Amniotic epithelial cell (primary cell): ENCODE measurements around the gene ZNF710.
"Not testable (repeated sequence)": the region's sequence is repeated elsewhere in the genome, so short reads cannot be mapped to it uniquely, and the experiment has no call there.

Experiments
- DNase-seq: peaks from one replicate; pipeline ENCODE4 v3.0.0-alpha.2; 2010; ENCODE audit warnings: low read depth

Gene ZNF710

DNA sequence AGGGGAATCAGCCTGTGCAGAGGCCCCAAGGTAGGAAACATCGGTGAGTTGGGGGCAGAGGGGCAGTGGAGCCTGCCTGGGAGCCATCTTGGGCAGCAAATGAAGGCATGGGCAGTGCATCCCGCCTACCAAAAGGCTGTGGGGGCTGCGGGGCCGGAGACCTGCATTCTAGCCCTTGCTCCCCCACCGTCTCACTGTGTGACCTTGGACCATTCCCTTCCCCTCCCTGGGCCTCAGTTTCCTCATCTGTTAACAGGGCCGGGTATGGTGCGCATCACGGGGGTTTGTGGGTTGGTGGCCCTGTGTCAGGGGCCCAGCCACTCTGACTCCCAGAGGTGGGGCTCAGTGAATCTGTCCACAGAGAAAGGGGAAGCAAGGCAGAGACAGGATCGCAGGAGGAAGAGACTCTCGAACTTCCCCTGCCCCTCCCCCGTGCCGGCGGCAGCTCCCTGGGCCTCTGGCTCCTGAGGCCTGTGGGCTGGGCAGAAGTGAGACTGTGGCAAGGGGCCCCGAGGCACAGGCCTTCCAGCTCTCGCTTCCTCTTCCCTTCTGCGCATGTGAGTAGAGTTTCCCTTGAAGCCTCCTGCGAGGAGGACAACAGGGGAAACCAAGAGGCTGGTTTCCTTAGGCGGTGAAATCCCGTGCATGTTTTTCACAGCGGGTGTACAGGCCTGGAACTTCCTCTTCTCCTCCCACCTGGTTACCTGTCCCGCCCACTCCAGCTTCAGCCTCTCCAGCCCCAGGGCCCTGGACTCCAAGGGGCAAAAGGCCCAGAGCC lies 58.3 kb downstream of the ZNF710 start:
- peak; percentile 61 for DNase-seq

DNA sequence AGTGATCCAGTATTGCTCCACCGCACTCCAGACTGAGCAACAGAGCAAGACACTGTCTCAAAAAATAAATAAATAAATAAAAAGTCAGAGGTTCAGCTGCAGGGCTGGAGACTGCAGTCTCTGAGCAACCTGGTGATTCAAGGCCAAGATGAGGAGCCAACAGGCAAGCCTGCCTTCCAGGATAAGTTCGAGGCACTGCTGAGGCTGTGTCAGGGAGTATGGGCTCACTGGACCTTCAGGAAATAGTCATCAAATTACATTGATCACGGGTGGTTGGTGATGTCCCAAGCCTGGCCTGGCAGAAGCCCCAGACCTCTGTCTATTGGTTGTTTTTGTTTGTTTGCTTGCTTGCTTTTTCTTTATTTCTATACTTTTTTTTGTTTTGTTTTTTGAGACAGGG lies 59.7 kb downstream of the ZNF710 start:
- DNase-seq = no peak

DNA sequence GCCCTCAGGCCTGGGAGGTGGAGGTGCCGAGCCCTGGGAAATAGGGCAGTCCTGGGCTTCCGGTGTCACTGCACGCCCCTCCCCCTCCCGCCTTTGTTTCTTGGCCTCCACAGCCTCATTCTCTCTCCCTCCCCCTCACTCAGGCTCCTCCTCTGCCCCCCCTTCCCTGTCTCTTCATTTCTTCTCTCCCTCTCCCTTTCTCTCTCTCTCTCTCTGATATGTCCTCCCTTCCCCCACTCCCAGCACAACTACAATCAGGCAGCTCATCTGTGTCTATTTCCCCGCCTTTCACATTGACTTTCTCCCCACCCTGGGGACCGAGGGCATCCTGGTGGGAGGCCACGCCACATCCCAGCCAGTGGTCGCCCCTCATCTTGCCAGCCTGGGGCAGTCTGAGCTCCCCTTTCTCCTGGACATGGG lies 60.9 kb downstream of the ZNF710 start:
- peak; percentile 37 for DNase-seq

DNA sequence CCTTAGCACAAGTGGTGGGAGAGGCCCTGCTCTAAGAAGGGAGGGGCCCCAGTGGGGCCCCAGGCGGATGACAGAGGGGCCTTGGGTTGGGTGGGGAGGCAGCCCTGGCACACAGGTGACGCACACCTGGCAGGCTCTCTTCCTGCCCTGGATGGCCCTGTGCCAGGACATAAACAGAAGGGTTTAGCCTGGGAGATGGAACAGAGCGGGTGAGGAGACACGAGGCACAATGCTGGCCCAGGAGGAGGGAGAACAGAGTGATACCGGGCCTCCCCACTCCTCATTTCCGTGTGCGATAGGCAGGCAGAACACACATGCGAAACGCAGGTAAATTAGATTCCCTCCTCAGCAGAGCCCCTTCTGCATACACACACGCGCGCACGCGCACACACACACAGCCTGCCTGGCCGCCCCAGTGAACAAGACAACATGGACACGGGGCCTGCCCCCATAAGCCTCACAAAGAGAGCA lies 61.4 kb downstream of the ZNF710 start:
- DNase-seq = no peak

DNA sequence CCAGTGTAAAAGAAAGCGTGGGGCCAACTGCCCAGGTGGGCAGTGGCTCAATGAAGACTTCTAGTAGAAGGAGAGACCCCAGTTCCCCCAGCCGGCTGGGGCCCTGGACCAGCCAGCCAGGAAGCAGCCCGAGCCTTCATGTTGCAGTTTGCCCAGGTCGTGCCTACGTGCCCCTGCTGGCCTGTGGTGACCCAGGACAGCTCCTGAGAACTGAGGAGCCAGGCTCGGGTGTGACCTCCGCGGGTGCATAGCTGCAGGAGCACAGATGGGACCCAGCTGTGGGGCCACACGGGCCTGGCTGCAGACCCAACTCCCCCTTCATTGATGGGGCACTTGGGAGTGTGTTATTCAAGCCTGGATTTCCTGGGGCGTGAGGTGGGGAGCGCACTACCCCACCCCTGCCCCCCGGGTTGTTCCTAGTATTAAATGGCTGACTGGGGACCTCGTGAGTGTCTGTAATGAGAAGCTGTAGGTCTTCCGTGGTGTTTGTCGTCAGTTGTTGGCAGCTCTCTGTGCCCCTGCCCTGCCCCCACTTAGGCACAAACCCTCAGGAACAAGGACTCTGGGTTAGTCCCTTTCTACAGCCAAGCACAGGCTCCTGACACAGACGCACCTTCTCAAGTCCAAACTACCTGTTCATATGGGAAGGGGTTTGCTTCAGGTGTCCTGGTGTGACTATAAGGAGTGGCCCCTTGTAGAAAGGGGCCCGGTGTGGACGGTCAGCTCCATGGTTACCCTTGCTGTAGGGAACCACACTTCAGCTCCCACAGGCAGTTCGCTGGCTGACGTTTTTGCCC lies 62.0 kb downstream of the ZNF710 start:
- no peak for DNase-seq

DNA sequence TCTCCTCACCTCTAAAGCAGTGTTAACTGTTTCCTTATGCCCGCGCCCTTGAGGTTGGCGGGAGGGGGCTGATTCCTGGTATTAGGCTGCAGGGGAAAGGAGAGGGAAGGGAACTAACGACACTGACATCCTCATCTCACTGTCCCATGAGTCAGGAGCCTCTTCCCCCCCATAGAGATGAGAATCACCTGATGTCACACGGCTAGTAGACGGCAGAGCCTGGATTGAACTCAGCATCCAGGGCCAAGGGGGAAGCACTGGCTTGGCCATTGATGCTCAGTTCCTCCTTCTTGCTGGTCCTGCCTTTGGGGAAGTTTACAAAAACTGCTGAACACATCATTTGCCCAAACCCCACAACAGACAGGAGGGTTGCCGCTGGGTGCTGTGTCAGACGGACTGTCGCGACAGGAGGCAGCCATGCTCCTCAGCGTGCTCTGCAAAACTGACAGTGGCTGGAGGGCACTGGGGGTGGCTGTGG lies 62.7 kb downstream of the ZNF710 start:
- no peak for DNase-seq

DNA sequence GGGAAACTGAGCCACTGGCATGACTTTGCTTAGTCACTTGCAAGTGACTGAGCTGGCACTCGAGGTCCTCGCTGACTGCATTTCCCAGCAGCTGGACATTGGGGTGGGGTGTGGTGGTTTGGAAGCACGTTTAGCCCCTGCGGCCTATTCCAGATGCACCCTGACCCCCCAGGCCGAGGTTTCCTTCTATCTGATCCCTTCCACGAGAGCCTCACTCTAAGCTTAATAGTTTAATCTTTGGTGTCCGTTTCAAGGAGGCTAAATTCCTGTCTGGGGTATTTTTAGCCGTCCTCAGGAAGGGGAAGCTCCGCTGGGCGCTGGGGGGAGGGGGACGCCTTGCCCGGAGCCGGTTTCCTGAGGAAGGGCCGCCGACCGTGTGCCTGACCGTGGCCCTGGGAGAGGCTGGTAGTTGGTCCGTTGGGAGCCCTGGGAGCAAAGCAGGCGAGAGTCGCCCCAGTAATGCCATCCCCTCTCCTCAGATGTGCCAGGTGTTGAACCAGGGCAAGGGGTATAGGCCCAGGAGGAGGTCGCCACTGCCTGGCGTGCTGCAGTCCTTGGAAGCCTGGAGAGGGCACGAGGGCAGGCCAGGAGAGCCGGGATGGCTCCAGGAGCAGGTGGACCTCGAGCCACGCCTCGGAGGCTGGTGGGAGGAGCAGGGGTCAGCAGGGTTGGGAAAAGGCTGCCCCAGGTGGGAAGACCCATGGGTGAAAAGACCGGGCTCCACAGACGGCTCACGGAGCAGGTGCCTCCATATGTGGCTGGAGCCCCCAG lies 64.0 kb downstream of the ZNF710 start:
- DNase-seq = no peak

DNA sequence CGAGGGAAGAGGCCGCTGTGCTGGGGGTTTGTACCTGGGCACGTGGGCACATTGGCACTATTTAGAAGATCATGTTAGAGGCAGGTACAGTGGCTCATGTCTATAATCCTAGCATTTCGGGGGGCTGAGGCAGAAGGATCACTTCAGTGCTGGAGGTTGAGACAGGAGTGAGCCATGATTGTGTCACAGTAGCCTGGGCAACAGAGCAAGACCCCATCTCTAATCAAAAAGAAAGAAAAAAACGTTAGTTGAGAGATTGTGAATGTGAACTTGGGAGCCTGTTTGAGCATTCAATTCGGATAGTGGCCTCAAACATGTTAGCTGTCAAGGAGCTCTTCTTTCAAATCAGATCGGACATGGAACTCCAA lies 64.5 kb downstream of the ZNF710 start:
- no peak for DNase-seq

DNA sequence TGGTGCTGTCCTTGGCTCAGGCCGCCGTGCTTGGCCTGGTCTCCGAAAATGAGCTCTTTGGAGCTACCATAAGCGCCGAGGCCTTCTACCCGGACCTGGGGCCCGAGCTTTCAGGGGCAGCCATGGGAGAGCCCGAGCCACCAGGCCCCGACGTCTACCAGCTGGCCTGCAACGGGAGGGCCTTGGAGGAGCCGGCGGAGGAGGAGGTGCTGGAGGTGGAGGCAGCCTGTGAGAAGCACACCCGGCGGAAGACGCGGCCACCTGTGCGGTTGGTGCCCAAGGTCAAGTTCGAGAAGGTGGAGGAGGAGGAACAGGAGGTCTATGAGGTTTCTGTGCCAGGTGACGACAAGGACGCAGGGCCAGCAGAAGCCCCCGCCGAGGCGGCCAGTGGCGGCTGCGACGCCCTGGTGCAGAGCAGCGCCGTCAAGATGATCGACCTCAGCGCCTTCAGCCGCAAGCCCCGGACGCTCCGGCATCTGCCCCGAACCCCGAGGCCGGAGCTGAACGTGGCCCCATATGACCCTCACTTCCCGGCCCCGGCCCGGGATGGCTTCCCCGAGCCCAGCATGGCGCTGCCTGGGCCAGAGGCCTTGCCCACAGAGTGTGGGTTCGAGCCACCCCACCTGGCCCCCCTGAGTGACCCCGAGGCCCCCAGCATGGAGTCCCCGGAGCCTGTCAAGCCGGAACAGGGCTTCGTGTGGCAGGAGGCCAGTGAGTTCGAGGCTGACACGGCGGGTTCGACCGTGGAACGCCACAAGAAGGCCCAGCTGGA lies 66.2 kb downstream of the ZNF710 start:
- no peak for DNase-seq

DNA sequence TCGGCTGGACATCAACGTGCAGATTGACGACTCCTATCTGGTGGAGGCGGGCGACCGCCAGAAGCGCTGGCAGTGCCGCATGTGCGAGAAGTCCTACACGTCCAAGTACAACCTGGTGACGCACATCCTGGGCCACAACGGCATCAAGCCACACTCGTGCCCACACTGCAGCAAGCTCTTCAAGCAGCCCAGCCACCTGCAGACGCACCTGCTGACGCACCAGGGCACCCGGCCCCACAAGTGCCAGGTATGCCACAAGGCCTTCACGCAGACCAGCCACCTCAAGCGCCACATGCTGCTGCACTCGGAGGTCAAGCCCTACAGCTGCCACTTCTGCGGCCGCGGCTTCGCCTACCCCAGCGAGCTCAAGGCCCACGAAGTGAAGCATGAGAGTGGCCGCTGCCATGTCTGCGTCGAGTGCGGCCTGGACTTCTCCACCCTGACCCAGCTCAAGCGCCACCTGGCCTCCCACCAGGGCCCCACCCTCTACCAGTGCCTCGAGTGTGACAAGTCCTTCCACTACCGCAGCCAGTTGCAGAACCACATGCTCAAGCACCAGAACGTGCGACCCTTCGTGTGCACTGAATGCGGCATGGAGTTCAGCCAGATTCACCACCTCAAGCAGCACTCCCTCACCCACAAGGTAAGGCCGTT lies 67.0 kb downstream of the ZNF710 start:
- DNase-seq = no peak

DNA sequence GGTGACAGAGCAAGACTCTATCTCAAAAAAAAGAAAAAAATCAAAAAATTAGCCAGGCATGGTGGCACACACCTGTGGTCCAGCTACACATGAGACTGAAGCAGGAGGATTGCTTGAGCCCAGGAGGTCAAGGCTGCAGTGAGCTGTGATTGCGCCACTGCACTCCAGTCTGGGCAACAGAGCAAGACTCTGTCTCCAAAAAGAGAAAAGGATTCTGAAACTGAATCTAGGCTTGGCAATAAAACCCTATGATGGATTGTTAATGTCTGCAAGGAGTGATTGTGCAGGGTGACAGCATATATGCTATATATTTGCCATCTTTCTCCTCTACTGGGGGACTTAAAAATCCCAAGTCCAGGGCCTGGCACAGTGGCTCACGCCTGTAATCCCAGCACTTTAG lies 69.5 kb downstream of the ZNF710 start:
- DNase-seq = not testable (repeated sequence)

DNA sequence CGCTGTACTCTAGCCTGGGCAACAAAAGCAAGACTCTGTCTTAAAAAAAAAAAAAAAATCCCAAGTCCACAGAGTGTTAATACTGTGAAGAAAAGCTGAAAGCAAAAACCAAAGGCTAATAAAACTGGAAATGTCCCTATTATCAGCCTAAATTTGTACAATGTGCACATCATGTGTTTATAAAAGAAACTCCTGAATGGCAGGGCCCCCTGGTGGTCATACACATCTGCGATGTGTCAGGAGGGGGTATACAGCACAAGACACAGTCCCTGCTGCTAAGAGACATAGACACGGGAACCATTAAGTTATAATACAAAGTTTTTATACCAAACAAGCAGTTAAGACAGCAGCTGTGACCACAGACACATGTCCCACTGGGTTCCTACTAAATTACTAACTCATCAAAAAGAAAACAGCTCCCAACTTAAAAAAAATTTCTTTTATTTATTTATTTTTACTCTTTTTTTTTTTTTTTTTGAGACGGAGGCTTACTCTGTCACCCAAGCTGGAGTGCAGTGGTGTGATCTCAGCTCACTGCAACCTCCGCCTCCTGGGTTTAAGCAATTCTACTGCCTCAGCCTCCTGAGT lies 70.2 kb downstream of the ZNF710 start:
- DNase-seq = peak; percentile 77

DNA sequence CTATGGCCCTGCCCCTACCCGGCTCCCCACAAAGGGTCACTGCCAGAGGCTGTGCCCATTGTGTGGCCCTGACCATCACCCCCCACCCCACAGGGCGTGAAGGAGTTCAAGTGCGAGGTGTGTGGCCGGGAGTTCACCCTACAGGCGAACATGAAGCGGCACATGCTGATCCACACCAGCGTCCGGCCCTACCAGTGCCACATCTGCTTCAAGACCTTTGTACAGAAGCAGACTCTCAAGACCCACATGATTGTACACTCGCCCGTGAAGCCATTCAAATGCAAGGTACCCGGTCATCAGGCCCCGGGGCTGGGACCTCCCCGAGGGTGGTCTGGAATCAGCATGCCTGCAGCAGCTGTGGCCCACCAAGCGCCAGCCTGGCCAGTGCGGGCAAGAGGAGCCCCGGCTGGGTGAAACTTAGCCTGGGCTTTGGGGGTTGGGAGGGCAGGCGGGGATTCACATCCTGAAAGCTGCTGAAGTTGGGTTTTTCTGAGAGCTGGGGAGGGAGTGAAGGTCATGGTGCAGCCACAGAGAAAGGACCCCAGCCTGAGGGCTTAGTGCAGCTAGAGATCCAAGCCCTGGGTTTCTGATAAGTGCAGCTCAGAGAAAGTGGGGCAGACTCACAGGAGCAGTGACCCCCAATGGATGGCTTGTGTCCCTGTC lies 72.0 kb downstream of the ZNF710 start:
- DNase-seq = no peak

DNA sequence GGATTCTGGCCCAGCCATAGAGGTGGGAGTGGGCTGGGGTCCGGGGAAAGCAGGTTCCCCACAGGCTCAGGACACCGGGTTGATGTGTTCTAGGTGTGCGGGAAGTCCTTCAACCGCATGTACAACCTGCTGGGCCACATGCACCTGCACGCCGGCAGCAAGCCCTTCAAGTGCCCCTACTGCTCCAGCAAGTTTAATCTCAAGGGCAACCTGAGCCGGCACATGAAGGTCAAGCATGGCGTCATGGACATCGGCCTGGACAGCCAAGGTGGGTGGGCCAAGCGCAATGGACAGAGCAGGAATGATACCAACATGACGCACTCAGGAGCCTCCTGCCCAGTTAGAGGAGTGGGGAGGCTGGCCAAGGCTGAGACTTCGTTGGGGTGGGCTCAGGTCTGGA lies 72.9 kb downstream of the ZNF710 start:
- no peak for DNase-seq

DNA sequence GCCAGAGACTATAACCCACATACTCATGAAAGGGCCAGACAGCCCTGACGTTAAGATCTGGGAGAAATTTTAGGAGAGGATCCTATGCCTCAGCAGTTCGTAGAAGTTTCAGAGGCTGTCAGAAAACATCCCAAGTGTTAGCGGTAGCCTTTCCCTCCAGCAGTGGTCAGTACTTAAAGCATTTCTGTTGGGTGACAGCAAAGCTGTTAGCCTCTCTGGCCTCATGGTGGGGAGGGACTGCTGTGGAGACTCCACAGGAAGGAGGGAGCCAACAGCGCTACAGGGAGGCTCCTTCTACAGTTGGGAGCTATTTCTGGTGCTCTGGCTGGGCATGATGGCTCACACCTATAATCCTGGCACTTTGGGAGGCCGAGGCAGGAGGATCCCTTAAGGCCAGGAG lies 73.8 kb downstream of the ZNF710 start:
- no peak for DNase-seq

DNA sequence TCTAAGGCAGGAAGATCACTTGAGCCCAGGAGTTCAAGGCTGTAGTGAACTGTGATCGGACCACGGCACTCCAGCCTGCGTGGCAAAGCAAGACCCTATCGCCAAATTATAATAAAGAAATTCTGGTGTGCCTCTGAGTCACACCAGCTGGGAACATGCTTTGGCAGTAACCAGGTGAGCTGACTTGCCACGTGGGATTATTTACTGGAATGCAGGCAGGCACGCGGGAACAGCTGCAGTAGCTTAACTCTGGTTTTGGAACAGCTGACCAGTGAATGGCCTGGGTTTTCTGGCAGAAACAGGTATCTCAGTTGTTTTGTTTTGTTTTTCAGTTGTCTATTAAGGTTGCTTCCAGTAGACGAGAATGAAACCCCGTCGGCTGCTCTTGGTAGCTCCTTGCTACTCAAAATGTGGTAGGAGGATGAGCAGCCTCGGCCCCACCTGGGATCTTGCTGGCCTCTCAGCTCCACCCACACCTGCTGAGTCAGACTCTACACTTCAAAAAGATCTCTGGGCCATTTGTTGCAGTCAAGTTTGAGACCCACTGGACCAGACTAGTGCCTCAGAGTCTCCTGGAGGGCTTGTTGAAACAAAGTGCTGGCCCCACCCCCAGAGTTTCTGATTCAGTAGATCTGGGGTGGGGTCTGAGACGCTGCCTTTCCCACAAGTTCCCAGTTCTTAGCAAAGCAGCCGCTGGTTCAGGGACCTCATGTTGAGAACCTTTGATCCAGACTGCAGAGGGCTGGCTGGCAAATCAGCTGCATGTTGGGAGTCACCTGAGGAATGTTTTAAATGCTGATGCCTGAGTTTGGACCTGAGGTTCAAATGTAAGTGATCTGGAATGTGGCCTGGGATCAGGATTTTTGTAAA lies 74.5 kb downstream of the ZNF710 start:
- no peak for DNase-seq

DNA sequence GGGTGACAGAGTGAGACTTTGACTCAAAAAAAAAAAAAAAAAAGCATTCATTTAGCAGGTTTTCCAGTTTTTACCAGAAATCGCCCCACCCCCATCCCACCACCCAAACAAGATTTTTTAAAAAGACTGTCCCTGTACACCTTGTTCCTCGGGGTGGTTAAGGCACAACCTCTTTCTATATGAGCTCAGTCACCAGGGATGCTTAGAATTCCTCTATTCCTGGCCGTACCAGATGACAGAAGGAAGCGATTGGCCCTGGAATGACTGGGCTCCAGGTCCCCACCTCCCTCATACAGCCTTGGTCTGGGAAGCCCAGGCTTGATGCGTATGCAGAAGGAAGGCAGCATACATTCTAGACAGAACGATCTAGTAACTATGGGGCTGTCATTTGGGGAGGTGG lies 75.6 kb downstream of the ZNF710 start:
- DNase-seq = no peak

DNA sequence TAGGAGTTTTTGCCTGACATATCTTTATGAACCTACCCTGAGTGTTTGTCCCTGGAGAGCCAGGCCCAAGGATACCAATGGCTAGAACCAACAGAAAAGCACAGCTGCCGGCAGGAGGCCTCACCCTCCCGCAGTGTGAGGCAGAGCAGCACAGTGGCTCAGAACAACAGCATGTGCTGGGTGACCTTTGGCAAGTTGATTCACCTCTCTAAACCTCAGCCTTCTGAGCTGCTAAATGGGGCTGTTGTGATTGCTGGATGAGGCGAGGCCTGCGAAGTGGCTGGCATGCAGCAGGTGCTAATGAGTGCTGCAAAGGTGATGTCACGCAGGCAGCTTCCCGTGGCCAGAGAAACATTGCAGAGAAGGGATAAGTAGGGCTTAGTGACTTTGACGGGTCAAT lies 77.8 kb downstream of the ZNF710 start:
- DNase-seq = no peak
